Testis (tissue), 3 donors: ENCODE measurements around the gene ATG7. TPM values are rescaled to one million over a fixed set of nuclear protein-coding genes. Genes with fewer than 3 reads are reported as not detected.
"Not testable (repeated sequence)": the region's sequence is repeated elsewhere in the genome, so short reads cannot be mapped to it uniquely, and the experiment has no call there.

Experiments
- DNase-seq: peaks from one replicate; pipeline ENCODE4 v3.0.0-alpha.2; 2019
- H3K27ac ChIP-seq, 2 donors: fragments of 200-600 bp; sonication (generic); one replicate each; pipeline ENCODE4 v1.5.1; 2019
- H3K27me3 ChIP-seq: fragments of 200-600 bp; sonication (generic); one replicate; pipeline ENCODE4 v1.5.1; 2019
- H3K36me3 ChIP-seq: fragments of 200-600 bp; sonication (generic); one replicate; pipeline ENCODE4 v1.5.1; 2017; ENCODE audit warnings: low read depth; ENCODE audit errors: missing control alignments
- H3K4me1 ChIP-seq: fragments of 200-600 bp; sonication (generic); one replicate; pipeline ENCODE4 v1.5.1; 2019
- H3K4me3 ChIP-seq, 2 donors: fragments of 200-600 bp; sonication (generic); one replicate each; pipeline ENCODE4 v1.5.1; 2017 to 2019
- H3K9me3 ChIP-seq: fragments of 200-600 bp; sonication (generic); one replicate; pipeline ENCODE4 v1.5.1; 2017
- CTCF ChIP-seq, 3 experiments: fragments of 450-650 bp in 2 of 3; fragments of 200-600 bp in 1 of 3; sonication (generic) in 1 of 3; IDR thresholded peaks; one replicate each; pipeline ENCODE4 v1.5.1; 2016 to 2019; ENCODE audit warnings: antibody characterized with exemption in 3 of 3, mild to moderate bottlenecking in 2 of 3, moderate library complexity in 1 of 3
- POLR2A ChIP-seq: fragments of 450-650 bp; IDR thresholded peaks from one replicate; pipeline ENCODE4 v1.6.1; 2017; ENCODE audit warnings: antibody characterized with exemption, mild to moderate bottlenecking, moderate library complexity
- WGBS, 2 donors: methylation state at CpG; one replicate each; pipeline ENCODE4 v1.1.5; 2018; 5-methylcytosine and 5-hydroxymethylcytosine counted together
- intact Hi-C: fragments of 100-400 bp; cut with DNase I; formaldehyde crosslinking; loops from one replicate; pipeline ENCODE4 v1.15.1; 2023; ENCODE audit warnings: low total_unique reads
- polyA plus RNA-seq: library from polyadenylated mRNA; stranded (reverse); fragments of 350-450 nt; fragmentation: Illumina TruSeq; extraction: RNeasy Lipid Tissue Mini Kit (QIAGEN cat#74804); gene quantifications from one replicate; pipeline ENCODE4 v1.2.3, GENCODE V29; 2014; ENCODE audit warnings: low read depth, low replicate concordance; ENCODE audit not compliant: insufficient read depth
- total RNA-seq, 2 donors: library from RNA; depleted of rRNA; stranded (reverse); fragments of >200 nt; gene quantifications; one replicate each; pipeline ENCODE4 v1.2.3, GENCODE V29; 2016

The ATG7 gene
- total and polyA plus RNA-seq, 3 donors from 2014 or later: 52.9 to 95.4 (median 86.0) TPM

GRCh38 chr3:11570789-11571495, 298.7 kb downstream of the ATG7 start:
- no peaks in the 10 kb centered on the region for H3K9me3 ChIP-seq
- 65 to 76% methylated on average over 20 of the region's 20 CpGs for WGBS, 2 donors
- peaks cover 18% of the 10 kb centered on the region for H3K4me1 ChIP-seq
- peak overlapping the region in 1 of 2 donors; percentile 61 for H3K27ac ChIP-seq
- H3K36me3 ChIP-seq: no peaks in the 10 kb centered on the region
- H3K4me3 ChIP-seq: no peak overlapping the region
- intact Hi-C loops: no loop called here
- no peaks in the 10 kb centered on the region for H3K27me3 ChIP-seq
- no peak for TF ChIP-seq CTCF (IDR thresholded peaks at IDR 0.05)
- no peak for TF ChIP-seq POLR2A
- DNase-seq: no peak

- intact Hi-C loops, DNase-seq, H3K9me3 ChIP-seq, H3K27ac ChIP-seq, H3K27me3 ChIP-seq, H3K4me3 ChIP-seq, H3K36me3 ChIP-seq: not testable (repeated sequence)
- 95 to 98% methylated on average over 11 of the region's 11 CpGs for WGBS, 2 donors
- peaks cover 14% of the 10 kb centered on the region for H3K4me1 ChIP-seq
Observed at GRCh38 chr3:11572660-11573059, 300.5 kb downstream of the ATG7 start.

GRCh38 chr3:11574981-11575669, 302.9 kb downstream of the ATG7 start:
- Histone ChIP-seq H3K27ac (no peak overlapping the region), H3K9me3 (no peaks in the 10 kb centered on the region), H3K4me1 (no peaks in the 10 kb centered on the region), H3K4me3 (no peak overlapping the region), H3K27me3 (no peaks in the 10 kb centered on the region), H3K36me3 (no peaks in the 10 kb centered on the region)
- 84 to 86% methylated on average over 20 of the region's 20 CpGs for WGBS, 2 donors
- intact Hi-C loops: no loop called here
- TF ChIP-seq POLR2A (no peak), CTCF (IDR thresholded peaks at IDR 0.05) (no peak)
- peak; percentile 12 for DNase-seq

GRCh38 chr3:11575677-11576076, 303.5 kb downstream of the ATG7 start:
- no peak for DNase-seq

More at GRCh38 chr3:11575677-11576076, 303.5 kb downstream of the ATG7 start:
- intact Hi-C loops: no loop called here
- no peak overlapping the region for H3K27ac ChIP-seq
- H3K4me3 ChIP-seq: no peak overlapping the region
- no peaks in the 10 kb centered on the region for H3K36me3 ChIP-seq
- TF ChIP-seq POLR2A: no peak
- no peak for TF ChIP-seq CTCF (IDR thresholded peaks at IDR 0.05)
- 77 to 83% methylated on average over 10 of the region's 10 CpGs for WGBS, 2 donors
- H3K9me3 ChIP-seq: no peaks in the 10 kb centered on the region
- no peaks in the 10 kb centered on the region for H3K27me3 ChIP-seq
- H3K4me1 ChIP-seq: peaks cover 3% of the 10 kb centered on the region
